Superior temporal gyrus (tissue), 1 donor: Measurements from ENCODE around the gene CLMN.
"Not testable (repeated sequence)": the region's sequence is repeated elsewhere in the genome, so short reads cannot be mapped to it uniquely, and the experiment has no call there.

Source experiments
- DNase-seq: peaks from one replicate; pipeline ENCODE4 v3.0.0-alpha.2; 2016; ENCODE audit errors: extremely low spot score

CLMN gene

GRCh38 chr14:95196268-95196667 is 123.4 kb downstream of the CLMN start:
- no peak for DNase-seq

- DNase-seq: no peak
Observed at GRCh38 chr14:95195031-95195430, 124.7 kb downstream of the CLMN start.

GRCh38 chr14:95193081-95193480 is 126.6 kb downstream of the CLMN start:
- no peak for DNase-seq

GRCh38 chr14:95192311-95192710 is 127.4 kb downstream of the CLMN start:
- DNase-seq: no peak

- no peak for DNase-seq
Observed at GRCh38 chr14:95191445-95192199, 128.1 kb downstream of the CLMN start.

- DNase-seq: no peak
Observed at GRCh38 chr14:95190857-95191256, 128.9 kb downstream of the CLMN start.

GRCh38 chr14:95190346-95190840 is 129.3 kb downstream of the CLMN start:
- DNase-seq: no peak

GRCh38 chr14:95189367-95190132 is 130.2 kb downstream of the CLMN start:
- DNase-seq: no peak

- DNase-seq: no peak
Observed at GRCh38 chr14:95188380-95188779, 131.3 kb downstream of the CLMN start.

GRCh38 chr14:95185767-95186392 is 133.8 kb downstream of the CLMN start:
- no peak for DNase-seq

GRCh38 chr14:95185033-95185766 is 134.5 kb downstream of the CLMN start:
- no peak for DNase-seq

GRCh38 chr14:95184413-95184790 is 135.3 kb downstream of the CLMN start:
- no peak for DNase-seq

- DNase-seq: no peak
Observed at GRCh38 chr14:95183532-95184412, 135.9 kb downstream of the CLMN start.

GRCh38 chr14:95183082-95183481 is 136.6 kb downstream of the CLMN start:
- DNase-seq: no peak

GRCh38 chr14:95182379-95182778 is 137.3 kb downstream of the CLMN start:
- no peak for DNase-seq

- no peak for DNase-seq
Observed at GRCh38 chr14:95180966-95181741, 138.6 kb downstream of the CLMN start.

GRCh38 chr14:95175670-95176069 is 144.0 kb downstream of the CLMN start:
- DNase-seq: not testable (repeated sequence)

- no peak for DNase-seq
Observed at GRCh38 chr14:95174184-95174792, 145.4 kb downstream of the CLMN start.

- no peak for DNase-seq
Observed at GRCh38 chr14:95173518-95173917, 146.2 kb downstream of the CLMN start.

- DNase-seq: no peak
Observed at GRCh38 chr14:95167177-95167576, 152.5 kb downstream of the CLMN start.
